Right atrium auricular region (tissue), 2 donors: Measurements from ENCODE around the gene MIB2. TPM values are rescaled to one million over a fixed set of nuclear protein-coding genes. Genes with fewer than 3 reads are reported as not detected.

Source experiments
- DNase-seq: peaks from one replicate; pipeline ENCODE4 v3.0.0-alpha.2; 2019; ENCODE audit warnings: low spot score
- H3K27ac ChIP-seq, 2 donors: fragments of 200-600 bp; sonication (generic); 1 replicate in 1 of 2; 2 replicates in 1 of 2; pipeline ENCODE4 v1.5.1; 2016 to 2019
- H3K27me3 ChIP-seq, 2 donors: fragments of 200-600 bp; sonication (generic); one replicate each; pipeline versions ENCODE4 v1.5.1 to v1.6.0; 2017 to 2019
- H3K36me3 ChIP-seq: fragments of 200-600 bp; sonication (generic); one replicate; pipeline ENCODE4 v1.5.1; 2016
- H3K4me1 ChIP-seq, 2 donors: fragments of 200-600 bp; sonication (generic); one replicate each; pipeline versions ENCODE4 v1.5.1 to v1.6.0; 2017 to 2019
- H3K4me3 ChIP-seq, 2 donors: fragments of 200-600 bp; sonication (generic); 1 replicate in 1 of 2; 2 replicates in 1 of 2; pipeline ENCODE4 v1.5.1; 2017 to 2019; ENCODE audit warnings: mild to moderate bottlenecking in 1 of 2, moderate library complexity in 1 of 2
- H3K9me3 ChIP-seq, 2 donors: fragments of 200-600 bp; sonication (generic); one replicate each; pipeline ENCODE4 v1.5.1; 2019
- total RNA-seq, 2 donors: library from RNA; depleted of rRNA; stranded (reverse); fragments of >200 nt; gene quantifications; one replicate each; pipeline ENCODE4 v1.1.0, GENCODE V29; 2016
- TF ChIP-seq, protein P1 (sequence below), 2 donors: fragments of 200-600 bp; sonication (generic); IDR thresholded peaks; one replicate each; pipeline ENCODE4 v1.5.1; 2019; ENCODE audit warnings: antibody characterized with exemption in 2 of 2

Gene MIB2
- 10 to 100 TPM; 42.4 to 45.6 TPM for total RNA-seq

GRCh38 chr1:1615256-1616044, at the start of gene MIB2:
Gene MIB2 (plus strand): TSS chr1:1615500. CDS start chr1:1623453, 7,953 bp downstream.
- Histone ChIP-seq H3K4me3 (peak within 1 kb of the TSS; percentile 97 to 100), H3K27me3 (no peaks in the 10 kb centered on the region), H3K27ac (peak within 1 kb of the TSS; percentile 100), H3K36me3 (no peaks in the 10 kb centered on the region), H3K4me1 (peaks cover 0 to 50% of the 10 kb centered on the region in 2 donors), H3K9me3 (no peaks in the 10 kb centered on the region)
- peak; percentile 96 for DNase-seq
- TF ChIP-seq, protein P1, sequence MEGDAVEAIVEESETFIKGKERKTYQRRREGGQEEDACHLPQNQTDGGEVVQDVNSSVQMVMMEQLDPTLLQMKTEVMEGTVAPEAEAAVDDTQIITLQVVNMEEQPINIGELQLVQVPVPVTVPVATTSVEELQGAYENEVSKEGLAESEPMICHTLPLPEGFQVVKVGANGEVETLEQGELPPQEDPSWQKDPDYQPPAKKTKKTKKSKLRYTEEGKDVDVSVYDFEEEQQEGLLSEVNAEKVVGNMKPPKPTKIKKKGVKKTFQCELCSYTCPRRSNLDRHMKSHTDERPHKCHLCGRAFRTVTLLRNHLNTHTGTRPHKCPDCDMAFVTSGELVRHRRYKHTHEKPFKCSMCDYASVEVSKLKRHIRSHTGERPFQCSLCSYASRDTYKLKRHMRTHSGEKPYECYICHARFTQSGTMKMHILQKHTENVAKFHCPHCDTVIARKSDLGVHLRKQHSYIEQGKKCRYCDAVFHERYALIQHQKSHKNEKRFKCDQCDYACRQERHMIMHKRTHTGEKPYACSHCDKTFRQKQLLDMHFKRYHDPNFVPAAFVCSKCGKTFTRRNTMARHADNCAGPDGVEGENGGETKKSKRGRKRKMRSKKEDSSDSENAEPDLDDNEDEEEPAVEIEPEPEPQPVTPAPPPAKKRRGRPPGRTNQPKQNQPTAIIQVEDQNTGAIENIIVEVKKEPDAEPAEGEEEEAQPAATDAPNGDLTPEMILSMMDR (IDR thresholded peaks at IDR 0.05) = no peak

GRCh38 chr1:1567152-1567875, 48.0 kb upstream of the MIB2 start:
- no peak for DNase-seq
- H3K27ac ChIP-seq = no peak overlapping the region
- no peaks in the 10 kb centered on the region for H3K9me3 ChIP-seq
- TF ChIP-seq, protein P1 (IDR thresholded peaks at IDR 0.05) = no peak
- no peaks in the 10 kb centered on the region for H3K27me3 ChIP-seq
- H3K4me3 ChIP-seq = no peak overlapping the region
- peaks cover 39% of the 10 kb centered on the region for H3K36me3 ChIP-seq
- H3K4me1 ChIP-seq = peaks cover 0 to 40% of the 10 kb centered on the region in 2 donors

DNA sequence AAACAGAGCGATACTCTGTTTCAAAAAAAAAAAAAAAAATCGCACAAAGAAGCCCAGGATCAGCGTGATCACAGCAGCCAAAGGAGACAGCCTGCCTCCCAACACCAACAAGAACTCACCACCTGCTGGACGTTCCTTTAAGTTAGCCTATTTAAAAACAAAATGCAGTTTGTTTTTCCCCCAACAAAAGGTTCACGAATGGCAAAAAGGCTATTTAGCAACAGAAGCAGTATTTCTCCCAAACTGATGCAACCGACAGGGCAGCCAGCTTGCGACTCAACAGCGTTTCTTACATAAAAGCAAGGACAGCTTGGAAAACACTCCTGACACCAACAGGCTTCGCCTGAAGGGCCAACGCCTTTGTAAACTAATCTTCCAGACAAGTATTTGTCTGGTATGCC, 47.4 kb upstream of the MIB2 start:
- H3K27ac ChIP-seq = peak overlapping the region in 1 of 2 donors; percentile 1
- H3K4me1 ChIP-seq = peaks cover 0 to 46% of the 10 kb centered on the region in 2 donors
- no peaks in the 10 kb centered on the region for H3K27me3 ChIP-seq
- no peaks in the 10 kb centered on the region for H3K9me3 ChIP-seq
- TF ChIP-seq, protein P1 (IDR thresholded peaks at IDR 0.05) = no peak
- no peak for DNase-seq
- peaks cover 34% of the 10 kb centered on the region for H3K36me3 ChIP-seq
- H3K4me3 ChIP-seq = no peak overlapping the region

DNA sequence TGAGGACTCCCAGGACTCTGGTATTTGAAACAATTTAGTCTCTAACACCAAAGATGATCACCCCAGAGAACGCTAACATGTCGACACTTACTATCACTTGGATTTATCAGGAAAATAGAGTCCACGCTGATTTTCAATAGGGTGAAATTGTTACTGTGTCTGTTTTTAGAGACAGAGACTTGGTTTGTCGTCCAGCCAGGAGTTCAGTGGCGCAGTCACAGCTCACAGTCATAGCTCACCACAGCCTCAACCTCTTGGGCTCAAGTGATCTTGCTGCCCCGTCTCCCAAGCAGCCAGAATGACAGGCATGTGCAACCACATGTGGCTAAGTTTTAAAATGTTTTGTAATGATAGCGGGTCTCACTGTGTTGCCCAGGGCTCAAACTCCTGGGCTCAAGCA, 46.0 kb upstream of the MIB2 start:
- Histone ChIP-seq H3K27ac (no peak overlapping the region), H3K36me3 (peaks cover 19% of the 10 kb centered on the region), H3K4me3 (no peak overlapping the region), H3K4me1 (peaks cover 0 to 47% of the 10 kb centered on the region in 2 donors), H3K27me3 (no peaks in the 10 kb centered on the region), H3K9me3 (no peaks in the 10 kb centered on the region)
- TF ChIP-seq, protein P1 (IDR thresholded peaks at IDR 0.05) = no peak
- no peak for DNase-seq

- Histone ChIP-seq H3K9me3 (no peaks in the 10 kb centered on the region), H3K27me3 (no peaks in the 10 kb centered on the region), H3K36me3 (peaks cover 15% of the 10 kb centered on the region), H3K4me1 (peaks cover 0 to 29% of the 10 kb centered on the region in 2 donors), H3K27ac (peak overlapping the region; percentile 92 to 98), H3K4me3 (peak overlapping the region; percentile 82 to 100)
- no peak for DNase-seq
- TF ChIP-seq, protein P1 (IDR thresholded peaks at IDR 0.05) = no peak
Observed at GRCh38 chr1:1573843-1574720, 41.2 kb upstream of the MIB2 start.
